ENCODE measurements around the gene ACBD3.

DNA sequence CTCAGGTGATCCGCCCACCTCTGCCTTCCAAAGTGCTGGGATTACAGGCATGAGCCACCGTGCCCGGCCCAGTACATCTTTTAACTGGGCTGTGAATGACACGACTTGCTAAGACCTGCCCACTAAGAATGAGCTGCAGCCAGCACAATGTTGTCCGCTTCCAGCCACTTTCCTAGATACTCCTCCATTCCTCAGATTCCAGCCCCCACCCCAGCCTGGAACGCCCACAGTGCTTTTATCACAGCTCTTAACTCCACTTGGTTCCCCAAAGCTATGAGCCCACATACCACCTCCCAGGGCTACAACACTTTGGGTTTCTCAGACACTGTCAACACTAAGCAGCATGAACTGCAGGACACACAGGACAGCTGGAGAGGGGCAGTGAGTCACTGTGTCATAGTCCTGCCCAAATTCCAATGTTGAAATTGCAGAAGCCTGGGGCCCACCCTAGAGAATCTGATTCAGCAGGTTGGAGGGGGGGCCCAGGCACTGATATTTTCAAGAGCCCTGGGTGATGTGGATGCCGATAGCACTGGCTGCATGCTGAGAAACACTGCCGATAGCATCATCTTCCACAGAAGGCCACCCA lies 58.0 kb downstream of the ACBD3 start:
- TF ChIP-seq POLR2A (IDR thresholded peaks at IDR 0.05; ENCODE audit: low read depth, low read length) (no peak), POLR2AphosphoS5 (IDR thresholded peaks at IDR 0.05; ENCODE audit: low read depth, low read length) (no peak), TAF1 (IDR thresholded peaks at IDR 0.05; ENCODE audit: low read depth, low read length) (no peak)

Measured in GM12891 (cell line).